T-helper 2 cell treated with Interferon-gamma antibody and Interleukin-4, amounts not matched to agents 5 μg/mL and 100 μg/mL, for 36 hours (primary cell): ENCODE results near the gene CPD.
"Not testable (repeated sequence)": the region's sequence is repeated elsewhere in the genome, so short reads cannot be mapped to it uniquely, and the experiment has no call there.

ENCODE experiments used
- DNase-seq: peaks from one replicate; pipeline ENCODE4 v3.0.0; 2021; ENCODE audit warnings: low spot score
- H3K27ac Mint-ChIP-seq: one replicate; pipeline ENCODE4 v1.8.0; 2021; ENCODE audit warnings: mild to moderate bottlenecking, mixed read lengths
- H3K27me3 Mint-ChIP-seq: one replicate; pipeline ENCODE4 v1.8.0; 2021; ENCODE audit warnings: low read depth, mixed read lengths
- H3K36me3 Mint-ChIP-seq: one replicate; pipeline ENCODE4 v1.8.0; 2021; ENCODE audit warnings: low read depth, mixed read lengths
- H3K4me1 Mint-ChIP-seq: one replicate; pipeline ENCODE4 v1.8.0; 2021; ENCODE audit warnings: low read depth, mixed read lengths
- H3K4me3 Mint-ChIP-seq: one replicate; pipeline ENCODE4 v1.8.0; 2022; ENCODE audit warnings: mild to moderate bottlenecking, moderate library complexity, mixed read lengths
- H3K9me3 Mint-ChIP-seq: one replicate; pipeline ENCODE4 v1.8.0; 2021; ENCODE audit warnings: mixed read lengths

CPD gene

GRCh38 chr17:30413109-30413508, 34.4 kb downstream of the CPD start:
- H3K4me3 Mint-ChIP-seq: no peak overlapping the region
- no peak overlapping the region for H3K27ac Mint-ChIP-seq
- H3K27me3 Mint-ChIP-seq: no peaks in the 10 kb centered on the region
- peaks cover 5% of the 10 kb centered on the region for H3K4me1 Mint-ChIP-seq
- no peak for DNase-seq
- H3K36me3 Mint-ChIP-seq: peaks cover 1% of the 10 kb centered on the region
- H3K9me3 Mint-ChIP-seq: no peaks in the 10 kb centered on the region

GRCh38 chr17:30414486-30414885, 35.8 kb downstream of the CPD start:
- Mint-ChIP-seq H3K4me3 (no peak overlapping the region), H3K9me3 (no peaks in the 10 kb centered on the region), H3K36me3 (peaks cover 1% of the 10 kb centered on the region), H3K27me3 (no peaks in the 10 kb centered on the region), H3K4me1 (peaks cover 5% of the 10 kb centered on the region), H3K27ac (no peak overlapping the region)
- no peak for DNase-seq

GRCh38 chr17:30415491-30415890, 36.8 kb downstream of the CPD start:
- Mint-ChIP-seq H3K9me3 (no peaks in the 10 kb centered on the region), H3K27me3 (no peaks in the 10 kb centered on the region), H3K4me3 (no peak overlapping the region), H3K36me3 (peaks cover 1% of the 10 kb centered on the region), H3K4me1 (peaks cover 5% of the 10 kb centered on the region), H3K27ac (no peak overlapping the region)
- DNase-seq: no peak

GRCh38 chr17:30418070-30418469, 39.3 kb downstream of the CPD start:
- peaks cover 12% of the 10 kb centered on the region for H3K36me3 Mint-ChIP-seq
- not testable (repeated sequence) for DNase-seq, H3K27me3 Mint-ChIP-seq, H3K4me1 Mint-ChIP-seq, H3K9me3 Mint-ChIP-seq, H3K27ac Mint-ChIP-seq, H3K4me3 Mint-ChIP-seq

GRCh38 chr17:30421592-30421991, 42.9 kb downstream of the CPD start:
- Mint-ChIP-seq H3K27ac (no peak overlapping the region), H3K36me3 (peaks cover 15% of the 10 kb centered on the region), H3K4me1 (no peaks in the 10 kb centered on the region), H3K9me3 (no peaks in the 10 kb centered on the region), H3K4me3 (no peak overlapping the region), H3K27me3 (no peaks in the 10 kb centered on the region)
- no peak for DNase-seq

- no peak overlapping the region for H3K27ac Mint-ChIP-seq
- no peaks in the 10 kb centered on the region for H3K4me1 Mint-ChIP-seq
- no peak overlapping the region for H3K4me3 Mint-ChIP-seq
- H3K36me3 Mint-ChIP-seq: peaks cover 15% of the 10 kb centered on the region
- H3K9me3 Mint-ChIP-seq: no peaks in the 10 kb centered on the region
- H3K27me3 Mint-ChIP-seq: no peaks in the 10 kb centered on the region
- no peak for DNase-seq
Measured at GRCh38 chr17:30422171-30422570, 43.4 kb downstream of the CPD start.

GRCh38 chr17:30424471-30424870, 45.7 kb downstream of the CPD start:
- H3K9me3 Mint-ChIP-seq: no peaks in the 10 kb centered on the region
- H3K27ac Mint-ChIP-seq: no peak overlapping the region
- H3K4me3 Mint-ChIP-seq: no peak overlapping the region
- no peaks in the 10 kb centered on the region for H3K27me3 Mint-ChIP-seq
- peaks cover 20% of the 10 kb centered on the region for H3K36me3 Mint-ChIP-seq
- no peak for DNase-seq
- H3K4me1 Mint-ChIP-seq: no peaks in the 10 kb centered on the region

- Mint-ChIP-seq H3K36me3 (peaks cover 15% of the 10 kb centered on the region), H3K27ac (no peak overlapping the region)
Measured at GRCh38 chr17:30426292-30426691, 47.6 kb downstream of the CPD start.

DNA sequence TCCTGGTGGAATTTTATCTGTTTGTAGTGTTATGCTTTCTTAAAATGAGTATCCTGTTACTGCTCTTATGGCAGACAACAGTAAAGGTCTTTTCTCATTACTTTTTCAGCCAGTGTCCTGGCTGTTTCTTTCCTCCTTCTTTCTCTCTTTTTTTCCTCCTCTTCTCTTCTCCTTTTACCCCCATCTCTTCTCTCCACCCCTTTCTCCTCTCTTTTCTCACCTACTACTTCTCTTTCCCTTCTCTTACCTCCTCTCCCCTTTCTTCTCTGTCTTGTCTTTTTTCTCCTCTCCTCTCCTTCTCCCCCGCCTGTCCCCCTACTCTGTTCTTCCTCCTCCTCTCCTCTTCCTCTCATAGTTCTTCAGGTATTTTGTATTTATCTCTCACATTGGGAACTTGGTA, 48.9 kb downstream of the CPD start:
- Mint-ChIP-seq H3K4me3 (no peak overlapping the region), H3K4me1 (no peaks in the 10 kb centered on the region), H3K27me3 (no peaks in the 10 kb centered on the region), H3K9me3 (no peaks in the 10 kb centered on the region), H3K27ac (no peak overlapping the region), H3K36me3 (peaks cover 11% of the 10 kb centered on the region)
- no peak for DNase-seq

More at GRCh38 chr17:30426292-30426691, 47.6 kb downstream of the CPD start:
- Mint-ChIP-seq H3K4me3 (no peak overlapping the region), H3K9me3 (no peaks in the 10 kb centered on the region), H3K4me1 (no peaks in the 10 kb centered on the region), H3K27me3 (no peaks in the 10 kb centered on the region)
- no peak for DNase-seq

DNA sequence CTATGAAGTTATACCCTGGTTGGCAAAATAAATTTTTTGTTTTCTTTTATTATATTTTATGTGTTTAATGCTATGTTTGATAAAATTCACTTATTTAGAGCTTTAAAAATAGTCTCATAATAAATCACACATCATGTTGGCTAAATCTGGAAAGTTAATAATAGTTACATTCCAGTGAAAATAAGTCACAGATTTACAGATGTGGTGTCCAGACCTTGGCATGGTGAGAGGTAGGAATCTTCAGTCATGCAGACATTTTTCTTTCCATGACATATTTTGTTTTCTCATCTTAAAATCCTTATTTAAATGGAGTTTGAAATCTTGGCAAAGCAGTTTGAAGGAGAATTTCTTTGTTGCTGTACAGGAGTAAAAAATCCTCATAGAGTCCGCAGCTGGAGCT, 50.4 kb downstream of the CPD start:
- Mint-ChIP-seq H3K36me3 (peaks cover 12% of the 10 kb centered on the region), H3K4me1 (no peaks in the 10 kb centered on the region), H3K4me3 (no peak overlapping the region), H3K27ac (no peak overlapping the region), H3K9me3 (no peaks in the 10 kb centered on the region), H3K27me3 (no peaks in the 10 kb centered on the region)
- no peak for DNase-seq

DNA sequence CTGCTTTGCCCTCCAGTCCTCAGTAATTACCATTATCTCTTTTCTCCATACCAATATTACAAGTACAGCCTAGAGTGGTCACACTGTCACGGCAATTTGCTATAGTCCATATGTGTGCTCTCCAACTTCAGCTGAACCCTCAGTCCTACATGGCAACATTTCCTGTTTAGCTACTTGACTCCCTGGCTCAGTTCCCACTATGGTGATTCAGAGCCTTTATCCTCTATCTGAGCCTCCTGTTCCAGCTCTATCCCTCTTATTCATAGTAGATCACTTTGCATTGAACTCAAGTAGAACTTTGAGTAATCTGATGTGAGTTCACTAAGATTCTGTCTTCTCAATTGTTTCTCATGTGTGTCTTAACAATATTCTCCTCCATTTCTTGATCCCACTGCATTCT, 54.8 kb downstream of the CPD start:
- Mint-ChIP-seq H3K9me3 (no peaks in the 10 kb centered on the region), H3K27ac (no peak overlapping the region), H3K36me3 (peaks cover 14% of the 10 kb centered on the region), H3K4me1 (peaks cover 3% of the 10 kb centered on the region), H3K27me3 (no peaks in the 10 kb centered on the region), H3K4me3 (no peak overlapping the region)
- no peak for DNase-seq

- Mint-ChIP-seq H3K36me3 (peaks cover 14% of the 10 kb centered on the region), H3K4me3 (no peak overlapping the region), H3K27ac (no peak overlapping the region), H3K27me3 (no peaks in the 10 kb centered on the region), H3K4me1 (peaks cover 3% of the 10 kb centered on the region), H3K9me3 (no peaks in the 10 kb centered on the region)
- no peak for DNase-seq
Measured at GRCh38 chr17:30436729-30437128, 58.0 kb downstream of the CPD start.

DNA sequence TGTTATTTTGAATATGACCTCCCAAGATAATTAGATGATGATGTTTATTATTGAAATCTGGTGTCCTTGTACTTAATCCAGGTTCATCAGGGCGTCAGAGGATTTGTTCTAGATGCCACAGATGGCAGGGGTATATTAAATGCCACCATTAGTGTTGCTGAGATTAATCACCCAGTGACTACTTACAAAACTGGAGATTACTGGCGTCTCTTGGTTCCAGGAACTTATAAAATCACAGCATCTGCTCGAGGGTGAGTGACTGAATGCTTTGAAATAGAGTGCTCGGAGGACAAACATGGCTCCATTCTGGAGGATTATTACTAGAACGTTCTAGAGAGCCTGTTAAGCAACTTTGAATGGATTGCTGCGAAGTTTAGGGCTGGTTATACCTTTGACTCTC, 65.0 kb downstream of the CPD start:
- Mint-ChIP-seq H3K27ac (no peak overlapping the region), H3K9me3 (no peaks in the 10 kb centered on the region), H3K27me3 (no peaks in the 10 kb centered on the region), H3K4me1 (peaks cover 2% of the 10 kb centered on the region), H3K36me3 (peaks cover 22% of the 10 kb centered on the region), H3K4me3 (no peak overlapping the region)
- no peak for DNase-seq

GRCh38 chr17:30446640-30447039, 67.9 kb downstream of the CPD start:
- peaks cover 29% of the 10 kb centered on the region for H3K36me3 Mint-ChIP-seq
- not testable (repeated sequence) for H3K4me3 Mint-ChIP-seq, H3K9me3 Mint-ChIP-seq, H3K27ac Mint-ChIP-seq, H3K4me1 Mint-ChIP-seq, DNase-seq, H3K27me3 Mint-ChIP-seq

- H3K4me3 Mint-ChIP-seq: no peak overlapping the region
Measured at GRCh38 chr17:30449480-30449879, 70.8 kb downstream of the CPD start.

More at GRCh38 chr17:30449480-30449879, 70.8 kb downstream of the CPD start:
- peaks cover 37% of the 10 kb centered on the region for H3K36me3 Mint-ChIP-seq
- DNase-seq: no peak
- H3K4me1 Mint-ChIP-seq: peaks cover 2% of the 10 kb centered on the region
- no peaks in the 10 kb centered on the region for H3K27me3 Mint-ChIP-seq
- H3K9me3 Mint-ChIP-seq: no peaks in the 10 kb centered on the region
- H3K27ac Mint-ChIP-seq: no peak overlapping the region
